Measurements from ENCODE around the gene ANKFN1.

The ANKFN1 gene

DNA sequence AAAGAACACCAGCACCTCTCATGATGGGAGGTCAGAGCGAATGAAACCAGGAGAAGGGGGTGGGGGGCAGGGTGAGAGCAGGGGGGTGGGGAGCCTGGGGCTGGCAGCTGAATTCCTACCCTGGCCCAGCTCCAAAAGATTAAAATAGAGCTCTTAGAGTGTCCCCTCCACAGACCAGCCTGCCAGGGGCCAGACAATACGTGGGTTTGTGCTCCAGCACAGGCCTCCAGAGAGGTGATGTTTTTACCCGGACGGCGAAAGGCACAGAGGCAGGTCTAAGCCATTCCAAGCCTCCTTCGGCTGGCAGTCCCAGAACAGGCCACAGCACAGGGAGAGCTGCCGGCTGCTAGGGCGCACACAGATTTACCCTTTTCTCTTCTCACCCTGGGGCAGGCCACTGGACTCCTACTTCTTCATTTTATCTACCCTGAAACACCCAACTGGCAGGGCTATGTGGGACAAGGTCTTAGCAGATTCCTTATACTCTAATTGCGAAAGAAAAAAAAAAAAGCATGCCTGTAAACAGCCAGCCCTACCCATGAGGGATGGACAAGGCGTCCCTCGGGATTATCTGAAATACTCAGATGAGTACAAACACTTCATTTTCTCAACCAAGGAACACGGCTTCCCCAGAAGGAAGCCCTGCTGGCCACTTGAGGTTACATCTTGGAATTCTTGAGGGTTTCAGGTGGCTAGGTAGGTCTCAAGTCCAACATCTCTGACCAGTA, 368.3 kb downstream of the ANKFN1 start:
- no peak for DNase-seq

GRCh38 chr17:56523042-56523441, 369.8 kb downstream of the ANKFN1 start:
- no peak for DNase-seq

GRCh38 chr17:56528696-56529095, 375.4 kb downstream of the ANKFN1 start:
- DNase-seq, result no peak

DNA sequence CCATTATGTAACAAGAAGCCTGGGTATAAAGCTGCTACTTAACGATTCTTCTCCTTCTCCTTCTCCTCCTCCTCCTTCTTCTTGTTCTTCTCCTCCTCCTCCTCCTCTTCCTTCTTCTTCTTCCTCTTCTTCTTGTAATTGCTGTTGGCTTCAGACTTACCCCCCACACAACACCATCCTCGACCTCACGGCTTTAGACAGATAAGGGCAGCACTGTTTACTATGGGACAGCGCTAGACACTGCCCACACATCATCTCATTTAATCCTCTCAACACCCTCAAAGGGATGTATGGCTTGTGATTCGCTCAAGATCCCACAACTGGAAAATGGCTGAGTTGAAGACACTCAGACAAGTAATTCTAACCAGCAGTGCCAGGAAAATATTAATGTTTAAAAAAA, 379.7 kb downstream of the ANKFN1 start:
- DNase-seq, result no peak

DNA sequence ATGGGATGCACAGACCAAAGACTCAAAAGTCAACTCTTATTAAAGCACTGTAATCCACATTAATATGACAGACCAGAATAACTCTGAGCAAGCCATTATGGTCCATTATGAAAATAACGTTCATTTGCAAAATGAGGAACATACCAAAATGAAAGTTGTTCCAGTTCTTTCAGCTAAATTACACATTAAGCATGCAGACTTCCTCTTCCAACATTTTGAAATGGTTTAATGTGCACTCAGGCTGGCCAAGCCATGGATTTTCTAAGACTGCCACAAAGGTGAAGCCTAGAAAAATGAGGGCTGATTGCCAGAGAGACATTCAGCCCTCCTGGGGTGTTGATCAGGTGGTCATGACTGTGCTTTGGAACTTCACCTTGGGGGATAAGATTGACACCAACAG, 383.5 kb downstream of the ANKFN1 start:
- no peak for DNase-seq

- no peak for DNase-seq
These were observed 387.6 kb downstream of the ANKFN1 start for GRCh38 chr17:56540836-56541235.

- DNase-seq, result no peak
These were observed 390.0 kb downstream of the ANKFN1 start for GRCh38 chr17:56543280-56543679.

DNA sequence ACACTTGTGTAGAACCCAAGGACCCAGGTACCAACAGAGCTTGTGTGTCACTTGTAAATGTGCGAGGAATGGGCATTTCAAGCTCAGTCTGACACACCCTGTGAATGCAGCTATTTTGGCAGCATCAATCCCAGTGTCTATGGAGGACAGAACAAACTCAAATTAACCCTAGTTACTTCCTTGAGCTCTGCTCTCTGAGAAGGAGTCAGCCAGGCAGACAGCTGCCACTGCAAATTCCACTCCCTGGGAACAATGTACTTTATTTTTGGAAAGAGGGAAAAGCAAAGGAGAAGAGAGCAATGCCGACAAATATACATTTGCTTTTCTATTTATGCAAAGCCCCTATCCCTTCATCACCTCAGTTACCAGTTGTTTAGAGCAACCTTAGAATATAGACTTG, 391.8 kb downstream of the ANKFN1 start:
- no peak for DNase-seq

- DNase-seq, result no peak
These were observed 392.7 kb downstream of the ANKFN1 start for GRCh38 chr17:56545930-56546329.

DNA sequence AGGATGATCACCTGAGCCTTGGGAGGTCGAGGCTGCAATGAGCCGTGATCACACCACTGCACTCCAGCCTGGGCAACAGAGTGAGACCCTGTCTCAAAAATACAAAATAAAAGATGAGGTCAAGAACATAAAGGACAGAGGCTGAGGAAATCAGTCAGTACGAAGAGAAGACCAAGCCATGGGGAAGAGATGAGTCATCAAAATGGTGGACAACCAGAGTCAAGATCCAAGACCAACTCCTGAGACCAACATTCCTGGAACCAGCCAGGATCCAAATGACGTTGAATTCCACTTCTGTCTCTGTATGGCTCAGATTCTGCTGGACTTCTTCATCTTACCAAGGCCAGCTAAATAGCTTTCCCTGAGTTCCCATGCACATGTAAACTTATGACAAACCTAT, 395.4 kb downstream of the ANKFN1 start:
- DNase-seq, result no peak

GRCh38 chr17:56549501-56549900, 396.2 kb downstream of the ANKFN1 start:
- DNase-seq, result no peak

- no peak for DNase-seq
These were observed 404.4 kb downstream of the ANKFN1 start for GRCh38 chr17:56557682-56558081.

DNA sequence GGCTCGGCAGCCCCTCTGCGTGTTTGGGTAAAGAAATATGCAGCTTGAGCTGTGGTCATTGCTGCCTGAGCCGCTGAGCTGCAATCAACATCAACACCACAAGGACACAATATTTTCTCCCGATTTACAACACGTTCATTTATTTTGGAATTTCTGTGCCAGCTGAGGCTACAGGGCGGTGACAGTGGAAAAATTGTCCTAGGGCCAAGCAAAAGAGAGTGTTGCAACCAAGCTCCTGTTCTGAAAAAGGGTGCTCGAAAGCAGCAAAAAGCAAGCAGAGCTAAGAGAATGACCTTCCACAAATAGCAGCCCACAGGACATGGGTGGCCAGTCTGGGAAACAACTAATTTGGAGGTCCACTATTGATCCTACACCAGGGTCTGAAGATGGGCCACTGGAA, 404.8 kb downstream of the ANKFN1 start:
- no peak for DNase-seq
